ENCODE results near the gene OTX2.

DNA sequence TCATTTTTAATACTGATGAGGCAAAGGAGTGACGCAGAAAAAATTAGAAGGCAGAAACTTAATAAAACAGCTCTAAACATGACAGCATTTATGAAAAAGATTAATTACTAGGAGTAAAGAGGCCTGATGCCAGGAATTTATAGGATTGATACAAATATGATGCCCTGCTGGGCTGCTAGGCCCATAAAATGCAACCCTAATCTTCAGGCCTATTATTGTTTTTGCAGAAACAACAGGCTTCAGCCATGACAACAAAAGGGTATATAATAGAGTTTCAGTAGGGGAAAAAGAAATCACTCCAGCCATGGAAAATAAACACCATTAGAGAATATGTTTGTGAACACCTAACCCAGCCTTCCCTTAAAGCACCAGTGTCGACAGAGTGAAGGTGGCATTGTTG, 50.6 kb downstream of the OTX2 start:
- no peak for TF ChIP-seq POLR2A (IDR thresholded peaks at IDR 0.05)
- TF ChIP-seq, protein P1, sequence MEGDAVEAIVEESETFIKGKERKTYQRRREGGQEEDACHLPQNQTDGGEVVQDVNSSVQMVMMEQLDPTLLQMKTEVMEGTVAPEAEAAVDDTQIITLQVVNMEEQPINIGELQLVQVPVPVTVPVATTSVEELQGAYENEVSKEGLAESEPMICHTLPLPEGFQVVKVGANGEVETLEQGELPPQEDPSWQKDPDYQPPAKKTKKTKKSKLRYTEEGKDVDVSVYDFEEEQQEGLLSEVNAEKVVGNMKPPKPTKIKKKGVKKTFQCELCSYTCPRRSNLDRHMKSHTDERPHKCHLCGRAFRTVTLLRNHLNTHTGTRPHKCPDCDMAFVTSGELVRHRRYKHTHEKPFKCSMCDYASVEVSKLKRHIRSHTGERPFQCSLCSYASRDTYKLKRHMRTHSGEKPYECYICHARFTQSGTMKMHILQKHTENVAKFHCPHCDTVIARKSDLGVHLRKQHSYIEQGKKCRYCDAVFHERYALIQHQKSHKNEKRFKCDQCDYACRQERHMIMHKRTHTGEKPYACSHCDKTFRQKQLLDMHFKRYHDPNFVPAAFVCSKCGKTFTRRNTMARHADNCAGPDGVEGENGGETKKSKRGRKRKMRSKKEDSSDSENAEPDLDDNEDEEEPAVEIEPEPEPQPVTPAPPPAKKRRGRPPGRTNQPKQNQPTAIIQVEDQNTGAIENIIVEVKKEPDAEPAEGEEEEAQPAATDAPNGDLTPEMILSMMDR (IDR thresholded peaks at IDR 0.05), result no peak

Data from suprapubic skin (tissue), 3 donors.